B cell (primary cell): Measurements from ENCODE around the gene TMEM244. TPM values are rescaled to one million over a fixed set of nuclear protein-coding genes. Genes with fewer than 3 reads are reported as not detected.

ENCODE experiments used
- ATAC-seq: fragments of 200-7000 bp; cut with Tn5 transposase; one replicate; pipeline ENCODE4 v1.10.0; 2021; ENCODE audit warnings: low read depth, mild to moderate bottlenecking, moderate number of reproducible peaks, moderate library complexity
- CTCF ChIA-PET: fragments of 350-600 bp; sonication (Branson Sonifier 250); formaldehyde crosslinking; loops from one replicate; lab custom pipeline; 2021; ENCODE audit warnings: antibody characterized with exemption, inconsistent platforms; lab: Charles Lee
- POLR2A ChIA-PET: fragments of 350-600 bp; sonication (Branson Sonifier 250); formaldehyde crosslinking; loops from one replicate; lab custom pipeline; 2021; ENCODE audit warnings: antibody characterized with exemption; lab: Charles Lee
- DNase-seq: peaks from one replicate; pipeline ENCODE4 v3.0.0; 2013
- H2AFZ ChIP-seq: 2 replicates; pipeline ENCODE4 v1.6.1; 2012; ENCODE audit warnings: mild to moderate bottlenecking, low read depth, low read length; ENCODE audit not compliant: insufficient read depth, poor library complexity, severe bottlenecking
- H3K27ac ChIP-seq, 2 donors: 1 replicate in 1 of 2; 2 replicates in 1 of 2; pipeline ENCODE4 v1.5.1; 2012 to 2013; ENCODE audit warnings: low read length in 2 of 2, mild to moderate bottlenecking in 2 of 2, moderate library complexity in 1 of 2
- H3K27me3 ChIP-seq, 4 experiments: fragments of 200-600 bp in 1 of 4; sonication (generic) in 1 of 4; replicated peaks in 1 of 4; 1 replicate in 2 of 4; 2 replicates in 2 of 4; pipeline versions ENCODE4 v1.6.1 to v1.7.0; 2013 to 2016; ENCODE audit warnings: low read length in 3 of 4, mild to moderate bottlenecking in 2 of 4, mixed read lengths in 1 of 4, moderate library complexity in 1 of 4; ENCODE audit not compliant: insufficient read depth in 4 of 4, control insufficient read depth in 3 of 4; ENCODE audit errors: control extremely low read depth in 1 of 4
- H3K36me3 ChIP-seq, 2 experiments: replicated peaks in 1 of 2; 1 replicate in 1 of 2; 2 replicates in 1 of 2; pipeline versions ENCODE4 v1.6.1 to v1.7.1; 2013; ENCODE audit warnings: low read length in 1 of 2; ENCODE audit not compliant: insufficient read depth in 2 of 2, control insufficient read depth in 1 of 2; ENCODE audit errors: control extremely low read depth in 1 of 2, extremely low read depth in 1 of 2
- H3K4me1 ChIP-seq, 2 donors: fragments of 200-600 bp in 1 of 2; sonication (generic) in 1 of 2; 1 replicate in 1 of 2; 2 replicates in 1 of 2; pipeline versions ENCODE4 v1.5.1 to v1.6.1; 2013 to 2017; ENCODE audit warnings: low read length in 2 of 2; ENCODE audit not compliant: control insufficient read depth in 2 of 2, insufficient read depth in 2 of 2
- H3K4me2 ChIP-seq: replicated peaks from 2 replicates; pipeline ENCODE3; 2012; ENCODE audit warnings: mild to moderate bottlenecking, low read depth, low read length; ENCODE audit not compliant: poor library complexity, severe bottlenecking
- H3K4me3 ChIP-seq, 5 experiments: fragments of 200-600 bp in 1 of 5; sonication (generic) in 1 of 5; 1 replicate in 3 of 5; 2 replicates in 2 of 5; pipeline versions ENCODE4 v1.5.1 to v1.7.0; 2011 to 2016; ENCODE audit warnings: low read length in 4 of 5, mild to moderate bottlenecking in 4 of 5, low read depth in 2 of 5, control low read depth in 1 of 5, moderate library complexity in 1 of 5; ENCODE audit not compliant: insufficient read depth in 1 of 5; ENCODE audit errors: control extremely low read depth in 1 of 5, extremely low read depth in 1 of 5
- H3K79me2 ChIP-seq: fragments of 200-600 bp; sonication (generic); one replicate; pipeline ENCODE4 v1.6.0; 2016; ENCODE audit warnings: low read length; ENCODE audit not compliant: control insufficient read depth, insufficient read depth
- H3K9ac ChIP-seq: fragments of 200-600 bp; sonication (generic); 2 replicates; pipeline ENCODE4 v1.6.1; 2017; ENCODE audit warnings: mild to moderate bottlenecking, low read length, moderate library complexity
- H3K9me3 ChIP-seq, 3 donors: one replicate each; pipeline versions ENCODE4 v1.6.1 to v1.7.1; 2013; ENCODE audit warnings: low read length in 2 of 3; ENCODE audit not compliant: control insufficient read depth in 2 of 3, insufficient read depth in 1 of 3; ENCODE audit errors: control extremely low read depth in 1 of 3
- H4K20me1 ChIP-seq: 2 replicates; pipeline ENCODE4 v1.6.0; 2012; ENCODE audit warnings: mild to moderate bottlenecking, low read length; ENCODE audit not compliant: insufficient read depth, control insufficient read depth, poor library complexity, severe bottlenecking
- H3K27ac Mint-ChIP-seq: one replicate; pipeline ENCODE4 v1.8.0; 2021; ENCODE audit warnings: mixed read lengths
- H3K27me3 Mint-ChIP-seq: one replicate; pipeline ENCODE4 v1.8.0; 2021; ENCODE audit warnings: mixed read lengths
- H3K4me1 Mint-ChIP-seq: one replicate; pipeline ENCODE4 v1.8.0; 2021; ENCODE audit warnings: mixed read lengths
- H3K4me3 Mint-ChIP-seq: one replicate; pipeline ENCODE4 v1.8.0; 2021; ENCODE audit warnings: mixed read lengths
- H3K9me3 Mint-ChIP-seq: one replicate; pipeline ENCODE4 v1.8.0; 2022; ENCODE audit warnings: mixed read lengths; ENCODE audit not compliant: insufficient read depth
- EZH2 ChIP-seq: IDR thresholded peaks from 2 replicates; pipeline ENCODE4 v1.6.1; 2012; ENCODE audit warnings: borderline replicate concordance, low read depth, mild to moderate bottlenecking, moderate library complexity, low read length; ENCODE audit not compliant: insufficient read depth, poor library complexity, severe bottlenecking
- WGBS: methylation state at CpG from one replicate; pipeline ENCODE4 v1.1.5; 2013; ENCODE audit warnings: missing lambda C conversion rate; ENCODE audit not compliant: insufficient coverage; 5-methylcytosine and 5-hydroxymethylcytosine counted together
- intact Hi-C: fragments of 100-400 bp; cut with micrococcal nuclease; formaldehyde crosslinking; loops from one replicate; pipeline ENCODE4 v1.10.0; 2022
- polyA plus RNA-seq: library from polyadenylated mRNA; depleted of rRNA; stranded (reverse); fragments of >200 nt; gene quantifications from 2 replicates; pipeline ENCODE4 v1.2.3, GENCODE V29; 2012
- total RNA-seq, 2 donors: library from RNA; stranded (reverse); fragments of 120-200 nt in 1 of 2; gene quantifications; 1 replicate in 1 of 2; 2 replicates in 1 of 2; pipeline versions ENCODE4 v1.2.3 to v1.2.4, GENCODE V29; 2013 to 2022
- TF ChIP-seq, protein P1 (sequence below): fragments of 200-600 bp; IDR thresholded peaks from one replicate; pipeline ENCODE4 v1.8.0; 2022; ENCODE audit warnings: antibody characterized with exemption, mild to moderate bottlenecking

TMEM244 gene
- total and polyA plus RNA-seq, 2 donors (not counting 1 experiment from before 2014, with no cell fraction given) = not detected

DNA sequence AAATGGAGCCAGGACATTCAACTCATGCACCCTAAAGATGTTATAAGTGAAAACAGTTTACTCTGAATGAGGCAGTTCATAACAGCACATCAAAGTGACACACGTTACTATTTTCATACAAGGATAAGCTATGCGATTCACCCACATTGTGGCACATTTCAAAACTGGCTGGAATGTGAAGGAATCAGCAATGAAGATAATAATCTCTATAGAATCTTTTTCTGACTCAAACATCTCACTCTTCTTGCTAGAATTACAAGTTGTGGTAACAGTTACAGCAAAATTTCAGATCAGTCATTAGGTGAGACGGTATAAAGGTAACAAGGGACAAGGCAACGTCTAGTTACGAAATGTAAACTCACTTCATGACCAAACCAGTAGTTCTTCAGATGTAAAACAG, 17.5 kb downstream of the TMEM244 start:
- ChIA-PET POLR2A (no interaction called here), CTCF (no interaction called here)
- no peak for ATAC-seq
- no peak overlapping the region for H3K27ac ChIP-seq
- no peaks in the 10 kb centered on the region for H3K27me3 ChIP-seq
- no peak overlapping the region for H2AFZ ChIP-seq
- no CpG with 5 or more reads among the region's 5 CpGs for WGBS
- H3K4me1 ChIP-seq = no peaks in the 10 kb centered on the region
- H3K27ac Mint-ChIP-seq = no peak overlapping the region
- no peak overlapping the region for H3K4me3 Mint-ChIP-seq
- no peaks in the 10 kb centered on the region for H3K36me3 ChIP-seq
- H3K79me2 ChIP-seq = no peaks in the 10 kb centered on the region
- H4K20me1 ChIP-seq = no peaks in the 10 kb centered on the region
- no peak overlapping the region for H3K9ac ChIP-seq
- peaks cover 8% of the 10 kb centered on the region for H3K27me3 Mint-ChIP-seq
- no peak overlapping the region for H3K4me3 ChIP-seq
- DNase-seq = no peak
- H3K4me1 Mint-ChIP-seq = no peaks in the 10 kb centered on the region
- TF ChIP-seq, protein P1, sequence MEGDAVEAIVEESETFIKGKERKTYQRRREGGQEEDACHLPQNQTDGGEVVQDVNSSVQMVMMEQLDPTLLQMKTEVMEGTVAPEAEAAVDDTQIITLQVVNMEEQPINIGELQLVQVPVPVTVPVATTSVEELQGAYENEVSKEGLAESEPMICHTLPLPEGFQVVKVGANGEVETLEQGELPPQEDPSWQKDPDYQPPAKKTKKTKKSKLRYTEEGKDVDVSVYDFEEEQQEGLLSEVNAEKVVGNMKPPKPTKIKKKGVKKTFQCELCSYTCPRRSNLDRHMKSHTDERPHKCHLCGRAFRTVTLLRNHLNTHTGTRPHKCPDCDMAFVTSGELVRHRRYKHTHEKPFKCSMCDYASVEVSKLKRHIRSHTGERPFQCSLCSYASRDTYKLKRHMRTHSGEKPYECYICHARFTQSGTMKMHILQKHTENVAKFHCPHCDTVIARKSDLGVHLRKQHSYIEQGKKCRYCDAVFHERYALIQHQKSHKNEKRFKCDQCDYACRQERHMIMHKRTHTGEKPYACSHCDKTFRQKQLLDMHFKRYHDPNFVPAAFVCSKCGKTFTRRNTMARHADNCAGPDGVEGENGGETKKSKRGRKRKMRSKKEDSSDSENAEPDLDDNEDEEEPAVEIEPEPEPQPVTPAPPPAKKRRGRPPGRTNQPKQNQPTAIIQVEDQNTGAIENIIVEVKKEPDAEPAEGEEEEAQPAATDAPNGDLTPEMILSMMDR = no peak
- TF ChIP-seq EZH2 = no peak
- H3K4me2 ChIP-seq = no peak overlapping the region
- no peaks in the 10 kb centered on the region for H3K9me3 ChIP-seq
- intact Hi-C loops = no loop called here
- H3K9me3 Mint-ChIP-seq = no peaks in the 10 kb centered on the region

DNA sequence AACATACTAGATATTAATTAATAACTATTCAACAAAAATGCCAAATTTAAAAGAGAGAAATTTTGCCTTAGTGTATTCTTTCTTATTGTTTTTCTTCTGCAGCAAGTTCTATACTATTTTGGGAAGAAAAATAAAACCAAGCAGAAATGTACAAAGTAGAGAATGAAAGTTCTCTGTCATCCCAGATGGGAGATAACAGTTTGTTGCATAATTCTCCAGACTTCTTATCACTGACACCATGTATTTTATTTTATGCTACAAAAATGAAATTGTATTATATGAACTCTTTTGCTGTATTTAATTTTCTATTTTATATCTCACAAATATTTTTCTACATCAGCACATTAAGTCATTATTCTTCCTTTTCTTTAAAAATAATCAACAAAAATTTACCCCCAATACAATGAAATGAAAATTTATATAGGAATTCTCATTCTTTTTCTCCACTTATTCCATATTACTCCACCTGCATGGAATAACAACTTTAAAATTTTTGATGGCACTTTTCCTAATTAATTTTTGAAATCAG, 18.2 kb downstream of the TMEM244 start:
- H3K4me1 Mint-ChIP-seq = no peaks in the 10 kb centered on the region
- no peak for DNase-seq
- CTCF ChIA-PET = no interaction called here
- H3K27me3 Mint-ChIP-seq = peaks cover 8% of the 10 kb centered on the region
- ATAC-seq = no peak
- intact Hi-C loops = no loop called here
- H3K4me3 ChIP-seq = no peak overlapping the region
- no peak overlapping the region for H3K4me2 ChIP-seq
- H2AFZ ChIP-seq = no peak overlapping the region
- H3K27ac Mint-ChIP-seq = no peak overlapping the region
- no peaks in the 10 kb centered on the region for H3K36me3 ChIP-seq
- H3K27me3 ChIP-seq = no peaks in the 10 kb centered on the region
- H4K20me1 ChIP-seq = no peaks in the 10 kb centered on the region
- H3K9me3 Mint-ChIP-seq = peaks cover 2% of the 10 kb centered on the region
- H3K9me3 ChIP-seq = no peaks in the 10 kb centered on the region
- no peak for TF ChIP-seq EZH2
- TF ChIP-seq, protein P1 = no peak
- no peaks in the 10 kb centered on the region for H3K4me1 ChIP-seq
- H3K9ac ChIP-seq = no peak overlapping the region
- no peak overlapping the region for H3K4me3 Mint-ChIP-seq
- H3K79me2 ChIP-seq = no peaks in the 10 kb centered on the region
- POLR2A ChIA-PET = no interaction called here
- no peak overlapping the region for H3K27ac ChIP-seq
